Urothelium cell line (cell line): Measurements from ENCODE around the gene NACA2.
A peak's percentile ranks its signal among the peaks of the same experiment; 100 is the strongest.
"Not testable (repeated sequence)": the region's sequence is repeated elsewhere in the genome, so short reads cannot be mapped to it uniquely, and the experiment has no call there.

ENCODE experiments used
- DNase-seq: peaks from one replicate; pipeline ENCODE4 v3.0.0; 2011; ENCODE audit warnings: low spot score, mixed read lengths
- FAIRE-seq: peaks from 2 replicates; lab custom pipeline; 2011; peaks lifted over from hg19 to GRCh38; lab: Jason Lieb, UNC

Gene NACA2

DNA sequence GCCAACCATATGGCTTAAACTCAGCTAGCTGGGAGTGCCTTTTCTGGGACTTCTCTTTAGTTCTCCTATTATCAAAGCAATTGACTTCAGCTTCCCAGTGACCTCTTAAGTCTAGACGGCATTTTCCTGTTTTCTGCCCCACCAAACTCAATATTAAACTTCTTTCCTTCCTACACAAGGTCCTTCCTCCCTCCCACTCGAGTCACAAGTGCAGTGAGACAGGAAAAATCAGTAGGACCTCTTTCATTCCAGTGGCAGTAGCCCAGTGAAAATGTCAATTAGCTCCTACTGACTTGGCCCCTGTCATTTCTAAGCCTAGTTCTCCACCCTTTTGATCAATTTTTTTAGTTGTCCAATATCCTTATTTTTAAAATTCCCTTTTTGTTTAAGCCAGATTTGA is 9.6 kb upstream of the NACA2 start:
- FAIRE-seq (no peak), DNase-seq (no peak)

DNA sequence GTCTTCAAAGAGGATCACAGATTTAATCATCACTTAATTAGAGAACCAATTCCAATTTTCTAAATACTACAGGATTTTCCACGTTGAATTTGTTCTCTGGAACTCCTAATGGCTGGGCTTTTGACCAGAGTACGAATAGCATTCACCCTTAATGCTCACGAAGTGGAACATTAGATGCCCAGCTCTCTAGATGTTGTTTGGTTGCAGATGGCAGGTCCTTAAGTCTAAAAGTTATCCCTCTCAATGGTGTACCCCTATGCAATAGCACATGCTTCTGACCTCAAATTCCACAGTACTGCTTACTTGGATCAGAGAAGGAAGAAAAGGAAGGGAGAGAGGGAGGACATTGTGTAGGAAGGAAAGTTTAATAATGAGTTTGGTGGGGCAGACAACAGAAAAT is 8.6 kb upstream of the NACA2 start:
- FAIRE-seq: no peak

DNA sequence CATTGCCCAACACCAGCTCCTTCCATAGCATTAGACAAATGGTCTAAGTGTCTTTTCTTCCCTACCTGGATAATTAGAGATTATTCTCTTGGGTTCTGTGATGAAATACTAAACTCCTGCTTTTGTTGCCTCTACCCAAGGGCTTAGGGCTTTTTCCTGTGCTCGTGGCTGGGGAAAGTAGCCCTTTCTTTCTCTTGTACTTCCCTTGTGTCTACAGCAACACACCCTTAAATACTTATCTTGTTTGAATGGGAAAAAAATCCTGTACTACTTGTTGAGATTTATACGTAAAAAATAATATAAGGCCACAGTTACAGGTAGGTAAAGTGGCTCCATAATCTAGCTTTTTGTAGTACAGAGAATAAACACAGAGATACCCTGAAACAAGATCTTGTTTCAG is 7.0 kb upstream of the NACA2 start:
- FAIRE-seq: no peak

More for the DNA sequence above, 8.6 kb upstream of the NACA2 start:
- DNase-seq: no peak

DNA sequence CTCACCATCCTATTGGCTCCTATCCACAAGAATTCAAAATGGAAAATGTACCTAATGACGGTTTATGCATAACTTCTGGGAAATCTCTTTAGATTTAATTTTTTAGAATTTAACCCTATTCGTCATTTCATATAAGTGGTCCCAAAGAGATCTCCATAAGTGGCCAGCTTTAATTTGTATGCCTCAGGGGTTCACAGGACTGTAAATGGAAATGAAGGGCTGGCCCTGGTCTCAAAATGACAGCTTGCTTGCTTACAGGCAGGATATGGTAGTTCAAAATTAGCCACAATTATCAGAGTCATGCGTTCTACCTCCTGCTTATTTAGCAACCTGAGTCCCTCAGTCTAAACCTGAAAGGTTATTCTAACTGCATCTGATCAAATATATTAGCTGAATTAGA is 6.6 kb upstream of the NACA2 start:
- FAIRE-seq: no peak
- no peak for DNase-seq

More for the DNA sequence above, 7.0 kb upstream of the NACA2 start:
- no peak for DNase-seq

DNA sequence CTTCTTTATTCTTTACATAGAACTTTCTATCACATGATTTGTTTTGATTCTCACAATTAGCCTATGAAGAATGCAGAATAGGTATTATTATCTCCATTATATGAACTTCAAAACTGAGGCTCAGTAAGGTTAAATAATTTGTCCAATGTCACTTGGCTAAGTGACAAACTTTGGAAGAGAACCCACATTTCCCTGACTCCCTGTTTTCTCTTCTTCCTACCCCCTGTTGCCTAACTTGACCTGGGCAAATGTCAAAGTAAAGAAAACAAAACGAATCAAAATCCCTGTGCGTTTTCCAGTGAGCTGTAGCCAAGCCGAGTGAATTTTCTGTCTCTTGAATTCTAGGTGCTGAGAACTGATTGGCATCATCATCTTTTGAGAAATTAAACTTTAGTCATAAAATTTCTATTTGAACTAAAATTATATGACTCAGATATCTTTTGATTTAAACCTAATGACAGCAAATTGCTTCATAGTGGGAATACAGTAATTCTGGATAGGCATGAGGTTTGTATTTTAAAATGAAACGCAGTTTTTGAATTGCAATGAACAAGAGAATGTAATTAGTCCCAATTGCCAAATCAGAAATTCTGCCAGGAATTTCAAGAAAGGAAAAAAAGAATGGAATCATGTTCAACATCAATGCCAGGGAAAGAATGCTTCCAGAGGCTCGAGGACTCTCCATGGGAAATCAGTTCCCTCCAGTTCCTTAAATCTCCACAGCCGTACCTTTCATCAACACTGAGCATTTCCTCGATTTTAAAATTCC is 4.6 kb upstream of the NACA2 start:
- FAIRE-seq: peak; percentile 44

DNA sequence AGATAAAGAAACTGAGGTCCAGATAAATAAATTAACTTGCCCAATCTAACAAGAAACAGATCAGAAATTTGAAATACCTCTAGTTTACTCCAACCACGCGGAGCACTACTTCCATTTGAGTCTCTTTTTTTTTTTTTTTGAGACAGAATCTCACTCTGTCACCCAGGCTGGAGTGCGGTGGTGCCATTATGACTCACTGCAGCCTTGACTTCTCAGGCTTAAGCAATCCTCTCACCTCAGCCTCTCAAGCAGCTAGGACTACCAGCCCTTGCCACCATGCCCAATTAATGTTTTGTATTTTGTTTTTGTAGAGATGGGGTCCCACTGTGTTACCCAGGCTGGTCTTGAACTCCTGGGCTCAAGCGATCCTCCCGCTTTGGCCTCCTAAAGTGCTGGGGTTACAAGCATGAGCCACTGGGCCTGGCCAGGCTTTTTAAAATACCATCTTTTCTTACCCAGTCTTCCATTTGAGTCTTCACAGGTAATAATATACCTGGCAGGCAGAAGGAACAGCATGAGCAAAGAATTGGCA is 3.3 kb upstream of the NACA2 start:
- peak; percentile 20 for FAIRE-seq
- DNase-seq: no peak

More for the DNA sequence above, 4.6 kb upstream of the NACA2 start:
- DNase-seq: no peak

DNA sequence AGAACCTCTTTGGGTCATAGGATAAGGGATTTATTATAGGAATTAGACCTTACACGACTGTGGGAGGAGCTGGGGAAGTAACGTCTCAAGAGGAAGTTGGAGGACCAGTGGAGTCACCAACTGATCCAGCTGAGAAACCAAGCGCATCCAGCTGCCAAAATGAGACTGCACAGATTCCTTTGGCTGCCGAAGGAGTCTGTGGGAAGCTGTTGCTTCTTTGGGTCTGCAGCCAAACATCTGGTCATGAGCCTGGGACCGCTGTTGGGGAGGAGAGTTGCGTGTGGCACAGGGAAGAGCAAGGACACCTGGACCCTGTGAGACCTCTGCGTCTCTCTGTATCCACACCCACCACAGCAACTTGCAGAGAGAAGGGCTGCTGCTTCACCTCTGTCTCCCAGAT is 2.4 kb upstream of the NACA2 start:
- no peak for DNase-seq

DNA sequence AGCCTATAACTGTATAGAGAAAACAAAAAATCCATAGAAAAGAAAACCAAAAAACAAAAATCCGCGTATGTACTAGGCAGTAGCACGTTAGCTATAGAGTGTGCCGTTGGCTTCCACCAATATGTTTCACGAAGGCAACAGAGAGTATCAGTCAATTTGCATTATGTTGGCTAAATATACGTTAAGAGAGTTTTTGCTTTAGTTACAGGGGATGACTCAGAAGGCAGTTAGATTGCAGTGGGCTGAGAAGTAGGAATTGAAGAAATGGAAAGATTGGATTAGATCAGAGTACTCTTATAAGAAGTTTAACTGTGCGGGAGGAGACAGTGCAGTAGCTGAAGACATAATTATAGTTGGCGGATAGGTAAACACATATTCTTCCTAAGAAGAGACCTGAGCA is 911 bp upstream of the NACA2 start:
- DNase-seq (no peak), FAIRE-seq (no peak)

More for the DNA sequence above, 2.4 kb upstream of the NACA2 start:
- no peak for FAIRE-seq

DNA sequence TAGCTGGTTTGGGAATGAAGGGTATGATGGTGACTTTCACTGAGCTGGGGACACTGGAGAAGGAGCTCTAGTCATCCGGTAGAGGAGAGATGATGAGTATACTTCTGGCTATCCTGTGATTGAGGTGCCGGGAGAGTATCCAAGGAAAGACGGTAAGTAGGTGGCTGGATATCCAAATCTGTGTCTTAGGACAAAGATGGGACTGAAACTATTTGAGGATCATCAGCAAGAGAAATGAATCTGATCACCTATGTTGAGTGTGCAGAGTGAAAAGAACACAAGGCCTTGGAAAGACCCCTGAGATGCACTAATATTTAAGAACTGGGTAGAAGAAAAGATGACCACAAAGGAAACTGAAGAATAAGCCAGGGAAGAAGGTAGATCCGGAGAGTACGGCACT is 1.0 kb downstream of the NACA2 start:
- peak; percentile 89 for FAIRE-seq
- no peak for DNase-seq

DNA sequence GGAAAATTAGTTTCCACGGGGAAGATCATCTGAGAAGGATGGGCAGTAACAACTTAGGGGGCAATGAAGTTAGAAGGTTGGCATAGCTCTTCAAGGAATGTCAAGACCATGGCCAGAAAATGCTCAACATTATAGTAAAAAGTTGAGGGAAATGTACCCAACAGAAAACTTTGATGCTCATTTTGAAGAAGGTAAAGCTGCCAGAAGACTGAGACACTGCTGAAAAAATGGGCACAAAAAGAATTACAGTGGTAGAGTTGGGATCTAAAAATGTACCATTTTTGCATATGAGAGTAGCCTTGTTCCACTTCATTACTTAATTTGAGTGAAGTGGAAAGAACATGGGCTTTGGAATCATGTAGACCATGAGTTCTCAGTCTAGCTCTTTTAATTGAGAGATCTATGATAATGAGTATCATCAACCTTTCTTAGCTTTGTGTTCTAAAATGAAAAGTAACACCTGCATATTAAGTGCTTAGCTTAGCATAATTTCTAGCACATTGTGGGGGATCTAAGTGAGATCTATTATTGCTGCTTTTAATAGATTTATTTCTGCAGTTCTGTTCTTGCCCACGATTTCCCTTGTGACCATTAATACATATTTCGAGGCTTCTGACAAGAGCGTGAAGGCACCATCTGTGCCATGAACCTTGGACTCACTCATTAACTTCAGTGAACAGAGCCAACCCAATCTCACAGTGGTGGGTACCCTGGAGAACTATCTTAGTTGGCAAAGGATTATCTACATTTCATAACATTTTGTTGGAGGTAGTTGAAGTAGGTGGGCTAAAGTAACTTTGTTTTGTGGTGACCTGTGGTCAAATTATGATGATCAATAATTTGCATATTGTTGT is 3.0 kb downstream of the NACA2 start:
- FAIRE-seq (peak; percentile 77), DNase-seq (no peak)

DNA sequence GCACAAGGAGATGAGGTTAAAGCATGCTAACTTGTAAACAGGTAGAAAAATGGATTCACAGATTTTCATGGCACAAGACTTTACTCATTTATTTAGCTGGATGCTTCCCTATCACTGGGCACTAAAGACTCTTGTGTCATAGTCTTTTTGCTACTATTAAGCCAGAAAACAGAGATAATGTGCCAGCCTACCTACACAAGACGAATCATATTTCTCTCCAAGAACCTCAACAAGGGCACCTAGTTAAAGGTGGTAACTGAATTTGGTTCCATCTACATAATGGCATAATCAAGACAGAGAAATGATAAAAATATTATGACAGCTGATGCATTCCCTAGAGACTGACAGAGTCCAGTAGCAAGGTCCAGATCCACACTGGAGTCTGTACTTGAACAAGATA is 3.8 kb downstream of the NACA2 start:
- FAIRE-seq (no peak), DNase-seq (no peak)

DNA sequence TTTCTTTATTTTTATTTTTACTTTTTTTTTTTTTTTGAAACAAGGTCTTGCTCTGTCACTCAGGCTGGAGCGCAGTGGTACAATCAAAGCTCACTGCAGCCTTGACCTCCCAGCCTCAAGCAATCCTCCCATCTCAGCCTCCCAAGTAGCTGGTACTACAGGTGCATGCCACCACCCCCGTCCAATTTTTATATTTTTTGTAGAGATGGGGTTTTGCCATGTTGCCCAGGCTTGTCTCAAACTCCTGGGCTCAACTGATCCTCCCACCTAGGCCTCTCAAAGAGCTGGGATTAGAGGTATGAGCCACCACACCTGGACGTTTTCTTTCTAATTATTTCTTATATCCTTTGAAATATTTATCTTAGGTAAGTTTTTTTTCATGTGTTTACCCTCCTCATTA is 4.4 kb downstream of the NACA2 start:
- not testable (repeated sequence) for DNase-seq, FAIRE-seq

DNA sequence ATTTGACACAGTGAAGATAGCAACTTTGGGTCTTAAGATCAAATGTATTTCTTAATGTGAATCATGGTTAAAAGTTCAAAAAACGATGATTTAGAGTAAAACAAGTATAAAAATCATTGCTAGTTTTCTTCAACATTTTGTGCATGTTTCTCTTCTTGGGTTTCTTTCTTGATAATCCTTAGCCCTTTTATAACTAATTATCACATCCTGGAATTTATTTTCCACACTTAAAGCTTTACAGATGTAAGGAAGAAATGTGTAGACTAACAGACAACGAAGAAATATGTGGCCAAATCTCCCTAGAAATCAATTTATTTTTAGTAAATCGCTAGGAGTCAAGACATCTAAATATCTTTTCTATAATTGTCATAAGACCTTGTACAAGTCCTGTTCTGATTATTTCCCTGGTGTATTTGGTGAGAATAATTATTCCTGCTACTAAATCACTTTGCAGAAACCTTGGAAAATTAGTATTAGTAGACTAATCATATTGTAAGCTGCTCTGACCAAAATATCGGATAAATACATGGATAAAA is 4.9 kb downstream of the NACA2 start:
- DNase-seq (no peak), FAIRE-seq (no peak)

DNA sequence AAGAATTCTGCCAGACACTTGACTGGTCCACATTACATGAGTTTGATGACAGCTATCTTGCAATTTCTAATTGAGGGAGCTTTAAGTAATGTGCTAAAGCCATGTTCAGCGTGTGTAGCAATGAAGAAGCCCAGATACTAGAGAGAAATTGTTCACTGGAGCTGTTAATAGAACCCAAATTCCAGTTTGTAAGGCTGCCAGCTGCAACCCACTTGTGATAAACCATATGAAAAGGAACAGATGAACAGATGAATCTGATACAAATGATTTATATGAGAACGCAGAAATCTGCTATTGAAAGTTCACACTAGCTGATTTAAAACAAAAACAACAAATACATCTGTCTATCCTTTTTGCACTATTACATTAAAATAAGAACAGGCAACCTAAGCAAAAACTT is 6.2 kb downstream of the NACA2 start:
- DNase-seq (no peak), FAIRE-seq (no peak)

DNA sequence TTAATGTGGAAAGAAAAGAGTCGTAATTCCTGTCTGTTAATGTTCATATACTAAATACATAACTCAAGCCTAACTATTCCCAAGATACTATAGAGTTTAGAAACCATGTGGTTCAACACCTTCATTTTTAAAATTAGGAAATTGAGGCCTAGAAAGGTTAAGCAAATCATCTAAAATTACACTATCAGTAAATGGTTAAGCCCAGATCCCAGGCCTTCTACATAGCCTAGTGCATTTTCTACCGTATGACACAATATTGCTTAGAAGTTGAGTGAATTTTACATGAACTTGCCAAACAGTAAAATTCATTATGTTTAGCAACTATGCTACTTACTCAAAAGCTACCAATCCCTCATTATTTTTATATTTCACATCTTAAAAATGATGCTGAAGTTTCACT is 6.8 kb downstream of the NACA2 start:
- DNase-seq (no peak), FAIRE-seq (no peak)

DNA sequence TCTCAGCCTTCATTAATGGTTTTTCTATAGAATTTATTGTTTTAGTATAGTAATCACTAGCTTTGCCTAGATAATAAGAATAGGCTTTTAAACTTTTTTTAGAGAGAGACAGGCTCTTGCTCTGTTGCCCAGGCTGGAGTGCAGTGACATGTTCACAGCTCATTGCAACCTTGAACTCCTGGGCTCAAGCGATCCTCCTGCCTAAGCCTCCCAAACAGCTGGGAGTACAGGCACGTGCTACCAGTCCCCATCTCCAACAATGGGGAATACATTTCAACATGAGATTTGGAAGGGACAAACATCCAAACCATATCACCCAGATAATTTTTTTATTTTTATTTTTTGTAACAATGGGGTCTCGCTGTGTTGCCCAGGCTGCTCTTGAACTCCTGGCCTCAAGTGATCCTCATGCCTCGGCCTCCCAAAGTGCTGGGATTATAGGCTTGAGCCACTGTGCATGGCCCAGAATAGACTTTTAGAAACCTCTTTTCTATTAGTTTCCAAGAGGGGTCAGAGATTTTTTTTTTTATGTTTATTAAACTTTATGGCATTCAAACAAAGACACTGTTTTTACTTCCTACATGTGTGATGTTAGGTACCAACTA is 7.3 kb downstream of the NACA2 start:
- peak; percentile 44 for FAIRE-seq

DNA sequence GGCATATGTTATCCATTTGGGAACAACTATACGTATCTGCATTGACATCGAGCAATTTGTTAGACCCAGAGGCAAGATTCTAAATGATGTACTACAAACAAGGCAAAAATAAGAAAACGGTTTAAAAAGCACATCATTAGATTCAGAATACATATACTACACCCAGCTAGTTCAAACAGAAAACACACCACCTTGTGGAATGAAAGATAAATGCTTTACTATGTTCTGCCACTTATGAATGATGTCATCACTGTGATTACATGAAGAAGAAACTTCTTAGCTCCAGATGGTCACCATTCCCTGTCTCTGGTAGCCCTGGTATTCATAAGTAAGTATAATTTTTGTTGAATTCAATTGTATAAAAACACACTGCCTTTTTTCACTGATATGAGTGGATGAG is 7.8 kb downstream of the NACA2 start:
- DNase-seq: peak; percentile 80
- FAIRE-seq: peak; percentile 98

More for the DNA sequence above, 7.3 kb downstream of the NACA2 start:
- no peak for DNase-seq

DNA sequence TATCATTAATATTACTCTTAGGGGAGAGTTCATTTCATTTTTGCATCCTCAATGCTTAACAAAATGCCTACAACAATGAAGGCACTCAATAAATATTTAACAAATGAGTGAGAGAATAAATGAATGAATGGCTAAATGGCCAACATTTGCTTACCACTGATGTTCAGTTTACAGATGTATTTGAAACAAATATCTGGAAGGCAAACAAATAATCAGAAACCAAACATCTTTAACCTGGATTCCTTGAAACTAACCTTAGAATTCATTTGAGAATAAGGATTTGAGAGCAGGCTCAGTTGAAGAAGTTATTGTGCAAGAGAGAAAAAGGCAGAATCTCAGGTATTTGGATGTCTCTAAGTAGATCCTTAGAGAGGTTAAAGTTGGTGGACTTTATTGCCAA is 8.4 kb downstream of the NACA2 start:
- FAIRE-seq: no peak
- DNase-seq: no peak

DNA sequence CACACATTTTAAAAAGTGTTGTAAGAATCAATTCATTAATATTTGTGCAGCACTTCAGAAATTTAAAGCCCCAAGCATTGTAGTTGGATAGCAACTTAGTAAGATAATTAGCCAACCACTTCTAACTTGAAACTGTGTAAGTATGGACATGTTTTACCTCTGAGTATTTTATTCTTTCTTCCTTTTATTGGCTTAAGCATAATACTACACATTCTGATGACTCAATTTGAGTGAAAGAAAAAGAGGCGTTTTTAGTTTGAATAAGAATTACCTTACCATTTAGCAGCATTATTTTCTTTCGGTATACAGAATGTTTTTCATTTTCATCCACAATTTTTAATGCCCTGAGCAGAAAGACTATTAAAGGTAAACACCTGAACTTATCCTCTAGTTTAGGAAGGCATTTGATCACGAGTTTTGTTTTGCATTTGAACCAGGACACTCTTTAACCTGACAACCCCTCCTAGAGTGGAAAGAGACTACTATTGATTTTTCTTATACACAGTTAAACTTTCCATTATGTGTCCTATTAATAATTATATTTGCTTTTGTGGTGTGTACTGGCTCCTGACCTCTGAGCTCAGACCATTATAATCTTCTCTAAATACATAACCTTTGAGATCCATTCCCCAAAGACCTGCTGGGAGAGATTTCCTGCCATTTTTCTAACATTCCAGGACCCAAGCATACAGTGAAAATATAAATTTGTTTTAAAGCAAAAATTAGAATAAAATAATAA is 9.2 kb downstream of the NACA2 start:
- DNase-seq (no peak), FAIRE-seq (peak; percentile 50)

DNA sequence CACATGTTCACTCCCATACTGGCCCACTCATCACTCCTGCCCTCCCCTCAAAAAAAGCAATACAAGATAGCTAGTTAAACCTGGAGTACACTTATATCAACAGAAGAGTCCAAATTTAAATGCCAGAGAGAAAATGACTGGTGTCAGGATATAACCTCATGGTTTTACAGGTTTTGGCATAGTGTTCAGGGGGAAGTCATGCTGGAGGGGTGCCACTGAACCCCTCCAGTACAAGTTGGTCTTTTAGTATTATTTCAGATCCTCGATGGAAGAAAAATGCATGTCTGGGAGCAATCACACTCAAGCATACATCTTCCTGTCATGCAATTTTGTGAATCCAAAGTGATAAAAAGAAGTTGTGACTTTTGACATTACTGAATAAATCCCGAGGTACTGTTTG is 10.5 kb downstream of the NACA2 start:
- DNase-seq (no peak), FAIRE-seq (peak; percentile 9)
